Keratinocyte (primary cell): ENCODE measurements around the gene TEKTIP1.

Experiments used
- EZH2 ChIP-seq: IDR thresholded peaks from one replicate; pipeline ENCODE4 v1.6.1; 2012; ENCODE audit warnings: inconsistent platforms, mild to moderate bottlenecking, low read length, moderate library complexity
- TF ChIP-seq, protein P1 (sequence below), 3 experiments: IDR thresholded peaks in 1 of 3; conservative IDR thresholded peaks in 1 of 3; optimal IDR thresholded peaks in 1 of 3; 2 replicates in 2 of 3; 3 replicates in 1 of 3; pipeline versions ENCODE3 to v1.5.1; 2011; ENCODE audit warnings: low read length in 3 of 3, mild to moderate bottlenecking in 3 of 3, moderate library complexity in 2 of 3, control low read depth in 1 of 3, inconsistent platforms in 1 of 3; ENCODE audit not compliant: insufficient read depth in 2 of 3; ENCODE audit errors: extremely low read depth in 1 of 3

DNA sequence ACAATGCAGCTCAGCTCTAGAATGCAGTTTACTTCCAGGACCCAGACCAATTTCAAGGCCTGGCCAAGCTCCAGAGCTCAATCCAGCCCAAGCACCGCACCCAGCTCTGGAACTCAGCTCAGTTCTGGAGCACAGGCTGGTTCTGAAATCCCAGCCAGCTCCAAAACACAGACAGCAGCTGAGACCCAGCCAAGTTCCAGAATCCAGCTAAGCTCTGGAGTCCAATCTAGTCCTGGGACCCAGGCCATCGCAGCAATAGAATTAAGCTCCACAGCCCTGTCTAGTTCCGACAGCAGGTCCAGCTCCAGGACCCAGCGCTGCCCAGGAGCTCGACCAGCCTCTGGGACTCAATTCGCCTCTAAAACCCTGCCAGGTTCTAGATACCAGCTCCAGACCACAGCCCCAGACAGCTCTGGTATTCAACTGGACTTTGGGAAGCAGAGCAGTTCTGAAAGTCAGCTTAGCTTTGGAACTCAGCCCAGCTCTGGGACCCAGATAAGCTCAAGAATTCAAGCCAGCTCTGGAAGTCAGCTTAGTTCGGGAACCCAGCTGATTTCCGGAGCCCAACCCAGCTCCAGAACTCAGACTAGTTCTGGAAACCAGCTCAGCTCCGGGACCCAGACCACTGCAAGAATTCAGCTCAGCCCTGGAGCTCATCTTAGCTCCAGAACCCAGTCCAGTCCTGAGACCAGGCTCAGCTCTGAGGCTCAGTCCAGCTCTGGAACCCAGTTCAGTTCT lies 53.1 kb downstream of the TEKTIP1 start:
- TF ChIP-seq EZH2 = no peak
- TF ChIP-seq, protein P1, sequence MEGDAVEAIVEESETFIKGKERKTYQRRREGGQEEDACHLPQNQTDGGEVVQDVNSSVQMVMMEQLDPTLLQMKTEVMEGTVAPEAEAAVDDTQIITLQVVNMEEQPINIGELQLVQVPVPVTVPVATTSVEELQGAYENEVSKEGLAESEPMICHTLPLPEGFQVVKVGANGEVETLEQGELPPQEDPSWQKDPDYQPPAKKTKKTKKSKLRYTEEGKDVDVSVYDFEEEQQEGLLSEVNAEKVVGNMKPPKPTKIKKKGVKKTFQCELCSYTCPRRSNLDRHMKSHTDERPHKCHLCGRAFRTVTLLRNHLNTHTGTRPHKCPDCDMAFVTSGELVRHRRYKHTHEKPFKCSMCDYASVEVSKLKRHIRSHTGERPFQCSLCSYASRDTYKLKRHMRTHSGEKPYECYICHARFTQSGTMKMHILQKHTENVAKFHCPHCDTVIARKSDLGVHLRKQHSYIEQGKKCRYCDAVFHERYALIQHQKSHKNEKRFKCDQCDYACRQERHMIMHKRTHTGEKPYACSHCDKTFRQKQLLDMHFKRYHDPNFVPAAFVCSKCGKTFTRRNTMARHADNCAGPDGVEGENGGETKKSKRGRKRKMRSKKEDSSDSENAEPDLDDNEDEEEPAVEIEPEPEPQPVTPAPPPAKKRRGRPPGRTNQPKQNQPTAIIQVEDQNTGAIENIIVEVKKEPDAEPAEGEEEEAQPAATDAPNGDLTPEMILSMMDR (optimal IDR thresholded peaks at IDR 0.05 in 1 of 3, IDR thresholded peaks at IDR 0.05 in 1 of 3, conservative IDR thresholded peaks at IDR 0.05 in 1 of 3; ENCODE audit: extremely low read depth in 1 of 3, insufficient read depth in 2 of 3, low read length in 3 of 3) = no peak
